Limb (tissue), 2 donors: Measurements from ENCODE around the gene CPTP.
A peak's percentile ranks its signal among the peaks of the same experiment; 100 is the strongest.
"Not testable (repeated sequence)": the region's sequence is repeated elsewhere in the genome, so short reads cannot be mapped to it uniquely, and the experiment has no call there.

Source experiments
- DNase-seq, 2 donors: peaks; one replicate each; pipeline ENCODE4 v3.0.0-alpha.2; 2016; ENCODE audit errors: extremely low spot score in 2 of 2

The CPTP gene

GRCh38 chr1:1306661-1307260, 17.8 kb upstream of the CPTP start:
- peak in 1 of 2 donors; percentile 43 for DNase-seq

- DNase-seq, result peak in 1 of 2 donors; percentile 66
Observed at GRCh38 chr1:1307261-1307922, 17.2 kb upstream of the CPTP start.

DNA sequence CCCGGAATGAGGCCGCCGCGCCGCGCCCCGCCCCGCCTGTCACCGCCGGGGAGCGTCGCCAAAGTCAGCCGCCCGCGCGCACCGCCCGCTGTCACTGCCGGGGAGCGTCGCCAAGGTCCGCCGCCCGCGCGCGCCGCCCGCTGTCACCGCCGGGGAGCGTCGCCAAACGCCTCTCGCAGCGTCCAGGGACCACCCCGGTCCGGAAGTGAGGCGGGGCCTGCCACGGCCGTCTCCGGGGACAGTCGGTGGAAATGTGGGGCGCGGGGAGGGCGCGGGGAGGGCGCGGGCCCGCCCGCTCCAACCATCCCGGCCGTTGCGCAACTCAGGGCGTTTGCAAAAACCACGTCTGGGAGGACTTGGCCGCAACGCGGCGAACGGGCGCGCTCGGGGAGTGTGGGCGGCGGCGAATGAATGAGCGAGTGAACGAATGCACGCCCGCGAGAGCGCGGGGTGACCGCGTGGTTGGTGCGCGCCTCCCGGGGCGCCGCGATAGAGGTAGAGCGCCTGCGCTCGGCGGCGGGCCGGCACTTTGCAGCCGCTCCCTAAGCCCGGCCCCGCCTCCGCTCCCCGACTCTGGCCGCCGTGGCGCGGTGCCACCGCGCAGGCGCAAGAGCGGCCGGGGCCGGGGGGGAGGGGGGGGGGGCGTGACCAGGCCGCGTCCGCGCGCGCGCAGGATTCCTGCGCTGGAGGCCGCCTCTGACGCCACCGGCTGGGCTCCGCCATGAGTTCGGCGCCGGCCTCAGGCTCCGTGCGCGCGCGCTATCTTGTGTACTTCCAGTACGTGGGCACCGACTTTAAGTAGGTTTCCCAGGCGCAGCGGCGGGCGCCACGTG, 16.5 kb upstream of the CPTP start, which contains the start of the genes ACAP3 and PUSL1:
Gene ACAP3, minus strand, starts transcription at position 8 of the 833 bp plus-strand sequence. CDS start 115 bp downstream, outside the sequence.
Gene PUSL1, plus strand, starts transcription at position 675 of the 833 bp plus-strand sequence. Its CDS starts 47 bp downstream, at position 722.
- peak; percentile 93 to 95 for DNase-seq

- peak in 1 of 2 donors; percentile 63 for DNase-seq
Observed at GRCh38 chr1:1308756-1309250, 15.8 kb upstream of the CPTP start.

DNA sequence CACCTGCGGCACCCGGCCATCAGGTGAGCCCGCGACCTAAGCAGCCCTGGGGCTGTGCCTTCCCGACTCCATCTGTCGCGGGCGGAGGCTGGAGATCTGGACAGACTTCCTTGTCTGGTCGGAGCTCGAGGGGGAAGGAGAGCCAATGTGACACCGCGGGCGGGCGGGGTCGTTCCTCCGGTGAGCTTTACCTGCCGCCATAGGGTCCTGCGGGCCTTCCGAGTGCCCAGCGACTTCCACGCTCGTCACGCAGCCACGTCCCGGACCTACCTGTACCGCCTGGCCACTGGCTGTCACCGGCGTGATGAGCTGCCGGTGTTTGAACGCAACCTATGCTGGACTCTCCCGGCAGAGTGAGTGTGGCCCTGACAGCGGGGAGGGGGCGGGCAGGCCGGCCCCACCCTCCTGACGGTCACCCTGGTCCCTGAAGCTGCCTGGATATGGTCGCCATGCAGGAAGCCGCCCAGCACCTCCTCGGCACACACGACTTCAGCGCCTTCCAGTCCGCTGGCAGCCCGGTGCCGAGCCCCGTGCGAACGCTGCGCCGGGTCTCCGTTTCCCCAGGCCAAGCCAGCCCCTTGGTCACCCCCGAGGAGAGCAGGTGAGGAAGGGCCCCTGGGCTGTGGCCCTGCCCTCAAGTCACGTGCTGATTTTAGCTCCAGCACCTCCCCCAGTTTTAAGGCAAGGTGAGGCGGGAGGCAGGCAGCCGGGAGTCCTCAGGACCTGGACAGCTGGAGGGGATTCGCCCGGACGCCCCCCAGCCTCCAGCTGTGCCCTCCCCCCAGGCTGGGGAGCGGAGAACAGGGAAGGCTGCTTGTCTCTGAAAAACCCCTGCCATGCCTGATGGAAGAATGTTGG, 15.1 kb upstream of the CPTP start:
- DNase-seq, result no peak

DNA sequence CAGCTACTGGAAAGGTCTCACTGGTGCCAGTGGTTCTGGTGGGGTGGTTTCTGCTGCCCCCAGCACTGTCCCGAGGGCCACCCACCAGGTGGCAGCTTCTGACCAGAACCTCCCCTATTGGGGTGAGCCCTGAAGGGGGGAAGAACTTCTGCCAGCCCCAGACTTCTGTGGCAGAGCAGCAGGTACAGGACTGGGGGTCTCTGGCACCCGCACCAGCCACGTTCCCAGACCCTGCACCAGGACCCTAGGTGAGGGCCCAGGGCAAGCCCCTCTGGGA, 14.6 kb upstream of the CPTP start:
- DNase-seq, result no peak

DNA sequence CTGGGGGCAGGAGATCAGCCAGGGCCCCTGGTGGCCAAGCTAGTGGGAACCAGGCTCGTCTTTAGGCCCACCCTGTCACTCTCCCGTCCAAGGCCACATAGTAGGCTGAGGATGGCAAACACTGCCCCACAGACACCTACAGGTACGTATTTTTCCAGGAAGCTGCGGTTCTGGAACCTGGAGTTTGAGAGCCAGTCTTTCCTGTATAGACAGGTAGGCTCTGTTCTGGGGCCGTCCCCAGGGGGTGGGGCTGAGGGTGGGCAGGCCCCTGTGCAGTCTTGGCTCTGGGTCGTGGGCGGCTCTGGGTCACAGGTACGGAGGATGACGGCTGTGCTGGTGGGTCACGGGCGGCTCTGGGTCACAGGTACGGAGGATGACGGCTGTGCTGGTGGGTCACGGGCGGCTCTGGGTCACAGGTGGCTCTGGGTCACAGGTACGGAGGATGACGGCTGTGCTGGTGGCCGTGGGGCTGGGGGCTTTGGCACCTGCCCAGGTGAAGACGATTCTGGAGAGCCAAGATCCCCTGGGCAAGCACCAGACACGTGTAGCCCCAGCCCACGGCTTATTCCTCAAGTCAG, 14.0 kb upstream of the CPTP start:
- no peak for DNase-seq

GRCh38 chr1:1311107-1312104, 13.2 kb upstream of the CPTP start:
- no peak for DNase-seq

DNA sequence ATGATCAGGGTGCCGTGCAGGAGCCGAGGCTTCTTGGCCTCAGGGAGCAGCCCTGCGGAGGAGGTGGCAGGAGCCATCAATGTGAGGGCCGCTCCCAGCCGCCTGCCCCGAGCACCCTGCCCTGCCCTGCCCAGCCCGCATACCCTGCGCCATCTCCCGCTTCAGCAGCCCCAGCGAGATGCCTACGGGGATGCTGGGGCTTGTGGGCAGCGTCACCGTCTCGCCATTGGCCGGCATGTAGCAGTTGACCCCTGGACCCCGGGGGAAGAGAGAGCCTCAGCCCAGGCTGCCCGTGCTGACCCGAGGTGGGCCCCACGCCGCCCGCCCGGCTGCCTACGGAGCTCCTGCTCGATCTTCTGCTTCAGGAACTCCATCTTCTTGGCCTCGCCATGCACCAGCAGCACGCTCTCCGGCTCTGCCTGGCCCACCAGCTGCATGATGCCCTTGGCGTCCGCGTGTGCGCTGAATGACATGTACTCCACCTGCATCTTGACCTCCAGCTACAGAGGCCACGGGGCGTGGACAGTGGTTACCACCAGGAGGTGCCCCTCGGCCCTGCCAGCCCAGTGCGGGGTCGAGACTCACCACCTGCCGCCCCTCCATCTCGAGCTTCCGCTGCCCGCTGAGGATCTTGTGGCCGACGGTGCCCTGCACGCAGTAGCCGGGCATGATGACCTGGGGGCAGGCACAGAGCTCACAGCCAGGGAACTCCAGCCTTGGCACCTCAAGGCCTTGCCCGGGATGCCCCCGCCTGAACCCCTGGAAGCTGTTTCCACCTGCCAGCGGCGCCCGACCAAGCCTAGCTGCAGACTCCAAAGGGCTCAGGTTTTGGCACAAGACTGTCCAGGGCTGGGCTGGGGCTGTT, 11.9 kb upstream of the CPTP start:
- no peak for DNase-seq

GRCh38 chr1:1313500-1314236, 10.9 kb upstream of the CPTP start:
- DNase-seq, result no peak

GRCh38 chr1:1314237-1314586, 10.4 kb upstream of the CPTP start:
- no peak for DNase-seq

- DNase-seq, result no peak
Observed at GRCh38 chr1:1314678-1315335, 9.8 kb upstream of the CPTP start.

- no peak for DNase-seq
Observed at GRCh38 chr1:1315435-1315954, 9.1 kb upstream of the CPTP start.

DNA sequence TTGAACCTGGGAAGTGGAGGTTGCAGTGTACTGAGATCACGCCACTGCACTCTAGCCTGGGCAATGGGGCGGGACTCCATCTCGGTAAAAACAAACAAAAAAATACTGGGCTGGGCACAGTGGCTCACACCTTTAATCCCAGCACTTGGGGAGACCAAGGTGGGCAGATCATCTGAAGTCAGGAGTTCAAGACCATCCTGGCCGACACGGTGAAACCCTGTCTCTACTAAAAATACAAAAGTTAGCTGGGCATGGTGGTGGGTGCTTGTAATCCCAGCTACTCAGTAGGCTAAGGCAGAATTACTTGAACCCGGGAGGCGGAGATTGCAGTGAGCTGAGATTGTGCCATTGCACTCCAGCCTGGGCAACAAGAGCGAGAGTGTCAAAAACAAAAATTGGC, 8.4 kb upstream of the CPTP start:
- not testable (repeated sequence) for DNase-seq

DNA sequence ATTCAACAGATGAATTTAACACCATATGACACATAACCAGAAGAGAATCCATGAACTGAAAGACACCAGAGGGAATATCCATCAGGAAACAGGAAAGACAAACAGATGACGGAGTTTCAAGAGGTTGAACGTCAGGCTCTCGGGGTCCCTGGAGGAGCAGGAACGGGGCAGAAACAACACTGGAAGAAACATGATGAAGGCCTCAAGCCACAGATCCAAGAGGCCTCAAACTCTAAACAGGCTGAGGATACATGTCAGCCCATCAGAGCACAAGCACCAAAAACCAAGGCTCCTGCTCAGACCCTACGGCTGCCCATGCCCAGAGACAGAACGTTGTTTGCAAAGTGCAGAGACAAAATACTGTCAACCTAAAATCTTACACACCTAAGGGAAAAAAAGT, 7.2 kb upstream of the CPTP start:
- no peak for DNase-seq

- no peak for DNase-seq
Observed at GRCh38 chr1:1318131-1318652, 6.4 kb upstream of the CPTP start.
